ENCODE results near the gene CHST9.

The CHST9 gene

DNA sequence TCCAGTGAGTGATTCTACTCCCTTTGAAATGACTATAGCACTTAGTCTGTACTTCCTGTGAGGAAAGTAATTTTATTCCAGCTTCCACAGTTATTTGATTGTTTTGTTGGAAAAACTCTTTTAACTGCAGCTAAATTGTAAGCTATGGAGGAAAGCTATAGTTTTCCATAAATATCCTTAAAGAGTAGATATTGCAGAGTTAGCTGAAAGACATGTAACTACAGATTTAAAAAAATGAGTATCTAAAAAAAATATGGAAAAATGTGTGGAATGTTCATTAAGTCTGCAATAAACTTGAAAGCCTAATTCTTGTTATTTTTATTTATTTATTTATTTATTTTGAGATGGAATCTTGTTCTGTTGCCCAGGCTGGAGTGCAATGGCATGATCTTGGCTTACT, 262.8 kb downstream of the CHST9 start:
- DNase-seq = no peak

DNA sequence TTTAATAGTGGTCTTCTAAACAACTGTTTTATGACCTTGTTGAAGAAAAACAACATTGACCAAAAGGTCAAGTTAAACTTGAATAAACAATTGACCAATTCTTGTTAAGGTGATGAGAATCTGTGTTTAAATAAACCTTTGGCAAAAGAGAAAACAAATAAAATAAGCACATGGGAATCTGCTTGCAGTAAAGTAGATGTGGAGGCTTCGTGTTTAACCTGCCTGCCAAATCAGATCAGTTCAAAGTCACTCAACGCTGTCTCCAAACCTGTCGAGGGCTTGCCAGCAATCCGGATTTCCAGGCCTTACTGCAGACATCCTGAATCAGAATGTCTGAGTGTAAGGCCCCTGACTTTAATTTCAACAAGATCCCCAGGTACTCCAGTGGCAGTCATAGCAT, 264.5 kb downstream of the CHST9 start:
- no peak for DNase-seq

DNA sequence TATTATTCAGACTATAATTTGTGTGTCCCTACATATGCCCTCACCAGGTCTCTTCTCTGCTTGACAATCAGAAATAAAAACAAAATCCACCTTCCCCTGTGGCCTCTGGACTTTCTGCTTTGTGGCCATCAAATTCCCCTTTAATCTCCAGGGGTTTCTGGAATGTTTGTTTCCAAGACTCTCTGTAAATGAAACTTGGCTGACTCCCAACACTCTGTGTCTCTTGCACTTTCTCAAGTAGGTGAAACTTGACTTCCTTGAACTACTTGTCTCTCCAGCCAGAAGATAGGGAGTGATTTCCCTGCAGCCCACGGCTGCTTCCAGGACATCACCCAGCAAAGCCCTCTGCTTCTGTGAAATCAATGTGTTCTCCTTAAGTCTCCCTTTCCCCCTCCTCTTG, 265.5 kb downstream of the CHST9 start:
- DNase-seq = no peak

DNA sequence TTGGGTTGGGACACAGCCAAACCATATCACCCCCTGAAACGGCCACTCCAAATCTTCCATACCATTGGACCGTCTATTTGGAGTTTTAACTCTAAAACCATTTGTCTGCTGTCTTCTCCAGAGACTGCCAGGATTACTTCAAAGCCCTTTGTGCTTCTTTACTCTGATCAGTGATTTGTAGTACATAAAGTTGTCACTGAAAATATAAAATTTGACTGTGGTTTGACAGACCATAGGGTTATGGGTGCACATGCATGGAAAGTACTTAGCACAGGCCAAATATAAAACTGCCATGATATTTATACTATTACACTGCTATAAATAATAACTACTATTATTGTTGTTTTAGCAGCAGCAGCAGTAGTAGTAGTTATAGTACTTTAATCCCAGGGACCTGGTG, 265.9 kb downstream of the CHST9 start:
- no peak for DNase-seq

DNA sequence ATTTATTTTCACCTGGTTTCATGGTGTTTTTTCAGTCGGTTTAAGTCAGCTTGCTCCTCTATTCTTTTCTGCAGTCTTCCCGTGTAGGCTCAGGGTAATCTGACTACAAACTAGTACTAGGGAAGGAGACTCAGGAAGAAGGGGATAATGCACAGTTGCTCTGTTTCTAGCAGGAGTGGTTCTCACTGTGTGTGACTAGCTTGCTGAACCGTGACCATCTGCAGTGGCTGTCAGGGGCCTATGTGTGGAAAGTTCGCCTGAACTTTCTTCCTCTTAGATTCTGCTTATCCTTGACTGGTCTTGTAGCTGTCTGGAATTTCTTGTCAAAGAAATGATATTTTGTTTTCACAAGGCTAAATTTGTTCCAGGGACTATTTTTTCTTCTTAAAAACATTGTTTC, 273.3 kb downstream of the CHST9 start:
- no peak for DNase-seq

DNA sequence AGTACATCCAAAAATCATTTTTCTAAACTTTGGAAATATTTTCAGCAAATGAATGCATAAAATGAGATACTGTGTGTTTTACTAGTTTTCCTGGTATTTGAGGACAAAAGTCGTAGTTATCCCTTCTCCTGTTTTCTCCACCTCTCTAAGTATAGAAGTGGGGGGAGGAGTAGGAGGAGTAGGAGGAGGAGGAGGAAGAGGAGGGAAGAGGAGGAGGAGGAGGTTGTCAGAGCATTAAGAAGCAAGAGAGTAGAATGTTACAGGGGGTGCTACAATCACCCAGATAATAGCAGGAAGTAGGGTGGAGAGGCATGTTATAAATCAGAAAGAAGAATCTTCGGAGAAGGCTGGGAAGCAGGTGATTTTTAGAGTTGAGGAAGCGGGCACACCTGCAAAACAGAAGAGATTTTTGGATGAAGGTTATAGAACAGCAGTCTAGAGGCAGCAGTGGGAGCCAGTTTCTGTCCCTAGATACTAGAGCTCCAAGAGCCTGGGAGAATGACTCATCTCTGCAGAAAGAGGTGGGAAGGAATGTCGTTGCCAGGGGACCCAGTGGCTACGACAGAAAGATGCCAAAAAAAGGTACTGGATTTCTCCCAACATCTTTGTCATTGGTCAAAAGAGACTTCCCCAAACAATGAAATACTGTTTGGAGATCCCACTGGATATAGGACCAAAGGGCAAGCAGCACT, 275.4 kb downstream of the CHST9 start:
- no peak for DNase-seq

DNA sequence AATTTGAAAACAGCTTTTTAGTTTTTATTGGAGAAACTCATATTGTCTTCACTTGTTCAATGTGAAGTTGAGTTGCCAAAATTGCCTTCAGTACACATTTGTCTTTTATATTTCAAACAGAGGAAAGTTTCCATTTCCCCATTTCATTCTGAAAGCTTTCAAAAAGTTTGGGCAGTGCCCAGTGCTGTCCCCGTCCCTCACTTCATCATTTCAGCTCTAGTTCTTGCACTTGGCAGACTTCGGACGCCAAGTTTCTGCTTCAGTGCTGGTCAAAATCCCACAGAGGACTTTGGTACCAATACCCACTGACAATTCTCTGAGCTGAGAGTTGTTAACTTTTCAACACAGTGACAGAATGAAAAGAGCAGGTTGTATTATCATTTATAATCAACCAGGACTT, 276.2 kb downstream of the CHST9 start:
- no peak for DNase-seq

DNA sequence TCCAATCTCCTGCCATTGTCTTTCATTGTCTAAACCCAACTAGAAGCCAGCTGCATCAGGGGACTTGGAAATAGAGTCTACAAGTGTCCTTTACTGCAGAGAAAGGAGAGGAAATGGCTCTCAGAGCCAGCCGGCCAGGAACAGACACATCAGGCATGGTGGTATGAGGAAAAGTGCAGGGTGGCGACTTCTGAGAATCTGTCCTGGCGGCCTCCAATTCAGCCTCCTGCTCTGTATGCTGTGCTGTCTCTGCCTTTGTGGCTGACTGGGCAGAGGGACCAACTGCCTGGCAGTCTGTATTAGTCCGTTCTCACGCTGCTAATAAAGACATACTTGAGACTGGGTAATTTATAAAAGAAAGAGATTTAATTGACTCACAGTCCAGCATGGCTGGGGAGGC, 282.8 kb downstream of the CHST9 start:
- no peak for DNase-seq

DNA sequence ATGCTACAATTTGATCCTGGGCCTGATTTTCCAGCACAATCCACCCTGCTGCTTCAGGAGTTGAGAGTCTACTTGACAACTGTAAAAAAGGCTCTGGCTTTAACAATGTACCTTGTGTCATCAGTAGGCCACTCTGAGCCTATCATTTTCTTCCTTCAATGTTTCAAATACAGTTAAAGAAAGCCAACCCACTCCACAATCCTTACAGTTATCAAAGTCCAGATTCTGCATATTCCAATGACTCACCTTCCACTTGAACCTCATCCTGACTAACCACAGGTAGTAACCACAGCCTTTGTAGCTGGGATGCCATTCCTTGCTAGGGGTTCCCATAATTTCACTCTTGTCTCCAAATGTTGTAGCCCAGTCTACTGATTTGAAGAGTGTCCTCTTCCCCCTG, 284.1 kb downstream of the CHST9 start:
- no peak for DNase-seq

DNA sequence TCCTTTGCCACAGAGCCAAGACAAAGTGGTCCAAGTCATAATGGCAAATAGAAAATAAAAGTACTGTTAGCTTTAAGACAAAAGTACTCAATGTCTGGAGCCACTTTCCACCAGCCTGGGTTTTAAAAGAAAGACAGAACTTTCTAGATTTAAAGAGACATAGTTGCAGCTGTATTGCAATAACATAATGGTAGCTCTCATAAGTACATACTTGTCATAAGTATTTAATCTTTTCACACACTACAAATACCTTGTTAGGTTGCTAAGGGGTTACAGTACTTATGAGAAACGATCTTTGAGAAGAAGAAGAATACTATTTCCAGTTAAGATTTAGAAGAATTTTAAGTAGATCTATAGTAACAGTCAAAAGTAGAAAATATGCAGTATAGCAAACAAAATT, 290.7 kb downstream of the CHST9 start:
- DNase-seq = no peak

DNA sequence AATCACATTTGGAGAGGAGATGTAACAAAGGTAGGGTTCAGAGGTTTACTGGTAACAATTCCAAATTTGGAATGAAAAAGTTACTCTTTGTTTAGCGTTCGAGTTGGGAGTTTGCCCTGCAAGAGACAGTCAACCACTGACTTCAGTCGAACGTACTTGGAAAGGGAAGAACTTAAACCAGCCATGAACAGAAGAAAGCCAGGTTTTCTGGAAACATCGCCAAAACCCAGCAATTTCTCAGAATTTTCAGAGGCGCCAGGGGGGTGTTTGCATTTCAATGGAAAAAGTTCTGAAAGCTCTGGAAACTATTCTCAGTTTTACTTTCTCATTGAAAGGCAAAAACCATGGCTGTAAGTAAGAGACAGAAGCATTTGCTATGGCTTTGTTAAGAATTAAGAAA, 291.1 kb downstream of the CHST9 start:
- DNase-seq = no peak

DNA sequence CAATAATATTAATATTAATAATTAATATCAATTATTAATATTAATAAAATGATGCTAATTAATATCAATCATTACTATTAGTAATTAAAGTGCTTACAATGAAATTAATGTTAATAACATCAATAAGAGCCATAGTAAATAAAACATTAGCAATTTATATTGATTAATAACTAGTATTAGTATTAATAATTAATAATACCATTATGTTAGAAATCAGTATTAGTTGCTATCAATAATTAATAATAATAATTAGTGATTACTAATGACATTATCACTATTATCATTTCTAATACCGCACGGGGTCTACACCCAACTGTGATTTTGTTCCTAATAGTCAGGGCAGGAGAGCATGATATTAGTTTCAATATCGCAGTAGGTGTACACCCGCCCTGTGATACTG, 296.8 kb downstream of the CHST9 start:
- no peak for DNase-seq

DNA sequence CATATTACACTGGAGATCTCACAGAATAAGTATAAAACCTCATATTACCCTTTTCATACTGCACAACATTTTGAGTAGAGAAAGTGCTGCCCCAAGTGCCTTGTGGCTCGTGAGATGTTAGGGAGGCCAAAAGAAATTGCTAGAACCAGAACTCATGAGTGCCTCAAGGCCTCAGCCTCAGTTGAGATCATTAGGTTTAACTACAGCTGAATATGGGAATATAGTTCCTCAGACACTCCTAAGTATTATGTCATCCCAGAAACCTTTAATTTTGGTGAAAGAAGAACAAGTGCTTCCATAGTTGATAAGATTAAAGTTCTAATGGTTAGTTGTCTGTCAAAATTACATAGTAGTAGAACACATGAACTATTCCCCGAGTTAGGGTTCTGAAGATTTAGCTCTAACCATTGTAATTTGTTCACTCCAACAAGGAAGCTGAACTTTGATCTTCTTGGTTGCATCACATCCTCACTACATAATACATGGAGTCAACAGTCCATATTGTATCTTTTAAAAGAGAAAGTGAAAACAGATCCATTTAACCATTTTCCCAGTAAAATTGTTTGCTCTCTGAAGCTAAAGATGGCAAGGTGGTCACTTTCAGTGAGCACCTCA, 310.0 kb downstream of the CHST9 start:
- no peak for DNase-seq

DNA sequence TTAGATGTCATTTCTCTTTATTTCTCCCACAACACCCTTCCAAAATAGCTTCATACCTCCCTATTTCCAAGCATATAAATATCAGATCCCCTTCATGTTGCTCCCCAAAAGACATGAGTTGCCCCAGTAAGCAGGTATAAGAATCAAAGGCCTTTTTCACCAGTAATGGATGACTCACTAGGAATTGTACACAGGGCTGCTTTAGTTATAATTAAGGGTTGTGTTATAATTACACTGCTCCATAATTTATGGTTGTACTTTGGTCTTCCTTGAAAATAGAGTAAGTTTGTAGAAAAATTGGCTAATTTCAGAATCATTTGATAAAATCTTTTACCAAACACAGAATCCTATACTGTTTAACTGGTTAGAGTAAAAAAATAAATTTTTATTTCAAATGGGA, 310.8 kb downstream of the CHST9 start:
- DNase-seq = no peak

DNA sequence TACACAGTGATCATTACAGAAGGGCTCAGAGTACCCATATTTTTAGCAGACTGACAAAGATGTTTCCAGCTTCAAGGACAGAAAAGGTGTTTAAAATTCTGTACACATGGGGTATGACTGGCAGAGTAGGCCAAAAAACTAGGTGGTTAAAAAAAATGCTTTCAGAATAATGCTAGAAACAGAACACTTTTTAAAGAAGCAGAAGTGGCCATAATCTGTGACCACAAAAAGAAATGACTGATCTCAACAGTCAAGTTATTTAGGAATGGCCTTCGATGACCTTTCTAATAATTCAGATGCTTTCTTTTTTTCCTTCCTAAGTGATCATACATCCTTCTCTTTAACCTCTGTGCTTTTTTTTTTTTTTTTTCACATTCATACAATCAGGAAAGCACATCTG, 315.5 kb downstream of the CHST9 start:
- DNase-seq = no peak

DNA sequence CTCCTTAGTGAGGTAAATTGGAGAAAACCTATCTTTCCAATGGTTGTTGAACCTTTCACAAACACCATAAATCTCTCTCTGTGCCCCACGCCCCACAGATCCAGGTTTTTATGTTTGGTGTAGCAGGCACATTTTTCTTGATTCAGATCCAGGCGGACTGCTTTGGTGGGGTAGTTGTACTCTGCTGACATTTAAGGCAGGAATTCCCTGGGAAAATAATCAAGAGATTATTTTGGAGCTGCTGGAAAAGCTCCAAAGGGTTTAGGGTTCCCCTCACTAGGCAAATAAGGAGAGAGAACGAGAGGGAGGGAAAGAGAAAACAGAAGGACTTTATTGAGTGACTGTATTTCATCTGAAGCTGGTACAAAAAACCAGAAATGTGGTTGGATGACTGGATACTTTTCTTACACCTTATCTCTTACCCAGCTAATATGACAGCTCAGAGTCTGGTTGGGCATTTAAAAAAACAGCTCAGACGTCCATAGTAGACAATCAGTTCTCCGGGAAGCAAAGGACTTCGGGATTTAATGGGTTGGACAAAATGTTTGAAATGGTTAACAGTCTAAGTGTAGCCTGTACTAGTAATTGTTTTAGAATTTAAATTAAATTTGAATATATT, 316.0 kb downstream of the CHST9 start:
- DNase-seq = no peak

DNA sequence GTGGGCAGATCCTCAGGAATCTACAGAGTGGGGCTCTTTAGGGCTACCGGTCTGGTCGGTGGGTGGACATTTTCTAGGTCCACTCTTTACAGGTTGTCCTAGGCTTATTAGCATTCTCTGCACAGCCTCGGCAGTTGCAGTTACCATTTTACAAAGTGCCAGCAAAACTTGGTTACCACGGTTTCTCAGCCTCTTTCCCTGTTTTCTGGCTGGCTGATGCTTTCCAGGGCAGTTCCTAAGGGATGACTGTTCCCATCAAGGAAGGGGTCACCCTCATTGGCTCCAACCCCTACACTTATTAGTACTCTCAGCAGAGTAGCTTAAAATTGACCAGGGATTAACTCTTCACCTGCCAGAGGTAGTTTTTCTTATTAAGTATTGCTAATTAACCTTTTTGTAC, 317.6 kb downstream of the CHST9 start:
- no peak for DNase-seq

DNA sequence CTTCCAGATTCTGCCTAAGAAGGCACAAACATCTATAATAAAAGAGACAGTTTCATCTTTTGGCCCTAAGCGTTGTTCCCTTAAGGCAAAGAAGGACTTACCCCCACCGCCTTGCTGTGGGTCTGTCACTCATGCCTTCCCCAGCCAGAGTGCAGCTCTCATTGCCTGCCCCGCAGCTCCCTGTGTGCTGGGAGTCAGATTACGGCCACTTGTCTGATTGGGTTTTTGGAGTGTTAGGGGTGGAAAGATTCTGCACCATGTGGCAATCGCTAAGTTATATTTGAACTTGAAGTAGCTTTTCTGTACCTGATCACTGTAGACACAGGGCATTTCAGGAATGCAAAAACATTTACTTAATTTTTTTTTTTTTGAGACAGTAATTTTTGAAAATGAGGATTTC, 319.6 kb downstream of the CHST9 start, which contains the start of gene AQP4:
AQP4 (minus strand) TSS at position 151 of the 400 bp plus-strand sequence; CDS start at position 133, 18 bp downstream.
- DNase-seq = no peak

DNA sequence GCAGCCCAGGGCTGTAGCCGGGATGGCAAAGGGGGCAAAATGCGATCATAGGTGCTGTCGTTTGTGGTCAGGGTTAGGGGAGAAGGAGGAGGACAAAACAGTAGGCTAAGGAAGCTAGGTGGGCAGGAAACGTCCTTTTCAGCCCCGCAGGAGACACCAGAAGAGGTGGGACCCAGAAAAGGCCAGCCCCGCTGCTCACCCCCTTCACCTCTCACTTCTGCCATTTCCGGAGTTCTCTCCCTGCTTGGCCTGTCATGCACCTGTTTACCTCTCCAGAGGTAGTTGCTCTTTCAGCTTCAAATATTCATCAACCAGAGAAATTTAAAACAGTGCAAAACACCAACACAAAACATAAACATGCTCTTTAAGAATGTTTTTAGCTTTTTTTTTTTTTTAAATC, 320.4 kb downstream of the CHST9 start:
- no peak for DNase-seq

DNA sequence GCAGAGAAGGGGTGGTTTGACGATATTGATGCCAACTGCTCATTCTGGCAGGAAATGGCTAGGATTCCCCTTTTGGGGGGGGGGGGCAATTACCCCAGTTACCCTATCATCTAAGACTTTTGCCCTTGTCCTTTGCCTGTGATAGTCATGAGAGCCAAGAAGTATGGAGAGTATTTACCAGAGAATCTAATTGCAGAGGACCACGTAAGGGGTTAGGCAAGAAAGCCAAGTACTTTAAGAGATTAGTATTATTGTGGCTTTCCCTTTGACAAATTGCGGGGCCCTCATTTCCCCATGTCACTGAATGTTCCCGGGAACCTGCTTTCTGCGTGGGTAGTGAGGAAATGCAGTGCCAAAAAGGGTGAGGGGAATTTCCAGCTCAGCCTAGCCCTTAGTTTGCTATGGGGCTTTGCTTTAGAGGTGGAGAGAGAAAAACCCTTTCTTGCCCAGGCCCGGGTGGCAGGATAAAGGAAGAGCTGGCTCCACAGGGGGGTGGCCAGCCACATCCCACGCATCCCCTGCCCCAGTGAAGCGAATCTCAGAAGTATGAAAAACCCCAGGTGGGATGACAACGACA, 321.1 kb downstream of the CHST9 start:
- DNase-seq = no peak

DNA sequence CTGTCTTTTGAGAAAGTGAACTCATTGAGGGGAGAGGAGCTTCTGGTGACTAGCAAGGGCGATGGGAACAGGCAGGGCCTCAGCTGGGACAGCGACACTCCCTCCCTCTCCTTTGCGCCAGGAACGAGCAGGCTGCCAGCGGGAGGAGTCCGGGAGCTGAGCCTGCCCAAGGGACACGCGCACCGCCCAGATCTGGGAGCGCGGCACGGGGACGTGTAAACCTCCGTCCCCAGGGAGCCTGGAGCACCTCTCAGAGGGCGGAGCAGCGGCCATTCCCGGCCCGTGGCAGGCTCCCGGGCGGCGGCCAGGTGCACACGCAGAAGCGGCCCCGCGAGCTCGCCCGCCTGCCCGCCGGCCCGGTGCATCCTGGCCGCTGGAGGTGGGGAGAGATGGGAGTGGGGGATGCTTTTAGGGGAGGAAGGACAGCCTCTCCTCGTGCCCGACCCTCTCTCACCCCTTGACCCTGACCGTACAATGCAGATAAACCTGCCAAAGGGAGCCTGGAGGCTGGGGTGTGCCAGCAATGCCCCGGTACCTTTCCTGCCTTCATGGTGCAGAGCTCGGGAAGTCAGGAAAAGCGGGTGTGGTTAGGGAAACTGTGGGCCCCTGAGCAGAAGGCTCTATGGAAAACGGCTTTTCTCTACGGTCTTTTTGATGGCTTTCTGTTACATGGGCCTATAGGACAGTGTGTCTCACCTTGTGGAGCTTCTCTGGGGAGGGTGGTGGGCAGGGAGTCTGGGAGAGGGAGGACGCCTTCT, 321.8 kb downstream of the CHST9 start:
- no peak for DNase-seq

DNA sequence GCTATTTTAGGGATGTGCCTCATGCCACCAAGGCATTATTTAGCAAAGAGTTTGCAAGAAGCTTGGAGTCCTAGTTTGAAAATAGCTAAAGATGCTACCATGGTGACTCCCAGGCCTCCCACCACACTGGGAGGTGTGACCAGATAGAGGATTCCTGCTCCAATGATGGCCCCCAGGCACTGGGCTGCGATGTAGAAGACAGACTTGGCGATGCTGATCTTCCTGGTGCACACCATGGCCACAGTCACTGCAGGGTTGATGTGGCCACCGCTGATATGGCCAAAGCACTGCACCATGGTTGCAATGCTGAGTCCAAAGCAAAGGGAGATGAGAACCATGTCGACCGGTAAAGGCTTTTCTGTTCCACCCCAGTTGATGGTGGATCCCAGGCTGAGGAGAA, 323.0 kb downstream of the CHST9 start:
- DNase-seq = no peak

All from bone marrow (tissue), 2 donors.